Activated naive CD4-positive, alpha-beta T cell (primary cell): ENCODE data around the gene SMAD9.

Source experiments
- DNase-seq, 4 experiments: peaks; one replicate each; lab custom pipeline; 2025; lab: John Stamatoyannopoulos, UW

Gene SMAD9

DNA sequence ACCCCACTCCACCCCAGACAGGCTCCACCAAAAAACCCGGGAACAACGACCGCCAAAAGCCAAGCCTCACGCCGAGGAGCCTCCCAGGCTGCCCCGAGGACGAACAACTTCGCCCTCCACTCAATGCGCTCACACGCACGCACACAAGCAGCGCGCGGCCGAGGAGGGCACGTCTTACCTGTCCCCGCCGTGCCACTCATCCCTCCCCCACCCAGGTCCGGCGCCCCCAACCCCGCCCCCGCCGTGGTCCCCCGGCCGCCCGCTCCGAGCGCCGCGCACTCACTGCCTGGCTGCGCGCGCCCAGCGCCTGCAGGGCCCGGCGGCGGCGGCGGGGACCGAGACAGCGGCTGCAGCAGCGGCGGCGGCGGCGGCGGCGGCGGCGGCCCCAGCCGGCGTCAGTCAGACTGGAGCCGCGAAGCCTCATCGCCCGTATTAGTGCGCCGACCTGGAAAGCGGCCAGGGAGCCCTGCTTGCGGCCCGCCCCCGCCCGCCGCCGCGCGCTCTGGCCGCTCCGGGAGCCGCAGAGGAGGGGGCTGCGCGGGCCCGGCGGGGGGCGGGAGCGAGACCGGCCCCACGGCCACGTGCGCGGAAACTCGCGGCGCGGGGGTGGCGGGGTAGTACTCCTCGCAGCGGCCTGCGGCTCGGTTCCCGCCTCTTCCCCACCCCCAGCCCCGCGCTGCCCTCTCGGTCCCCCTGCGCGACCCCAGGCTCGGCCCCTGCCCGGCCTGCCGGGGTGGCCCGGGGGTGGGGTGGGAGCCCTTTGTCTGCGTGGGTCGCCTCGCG is at the start of gene SMAD9:
SMAD9 (minus strand) TSS at position 406 of the 783 bp plus-strand sequence. CDS start 40,549 bp downstream, outside the sequence.
- no peak for DNase-seq

DNA sequence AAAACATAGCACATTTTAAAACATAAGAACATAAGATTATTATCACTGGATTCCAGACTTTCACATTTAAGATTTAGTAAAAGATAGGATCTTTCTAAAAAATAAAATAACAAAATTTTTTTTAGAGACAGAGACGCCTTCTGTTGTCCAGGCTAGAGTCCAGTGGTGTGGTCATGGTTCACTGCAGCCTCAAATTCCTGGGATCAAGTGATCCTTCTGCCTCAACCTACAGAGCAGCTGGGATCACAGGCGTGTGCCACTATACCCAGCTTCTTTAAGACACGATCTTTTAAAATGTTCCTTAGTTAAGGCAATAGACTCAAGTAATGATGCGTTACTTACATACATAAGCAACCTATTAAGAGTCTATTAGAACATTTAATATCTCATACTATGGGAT is 46.4 kb upstream of the SMAD9 start:
- DNase-seq: no peak

DNA sequence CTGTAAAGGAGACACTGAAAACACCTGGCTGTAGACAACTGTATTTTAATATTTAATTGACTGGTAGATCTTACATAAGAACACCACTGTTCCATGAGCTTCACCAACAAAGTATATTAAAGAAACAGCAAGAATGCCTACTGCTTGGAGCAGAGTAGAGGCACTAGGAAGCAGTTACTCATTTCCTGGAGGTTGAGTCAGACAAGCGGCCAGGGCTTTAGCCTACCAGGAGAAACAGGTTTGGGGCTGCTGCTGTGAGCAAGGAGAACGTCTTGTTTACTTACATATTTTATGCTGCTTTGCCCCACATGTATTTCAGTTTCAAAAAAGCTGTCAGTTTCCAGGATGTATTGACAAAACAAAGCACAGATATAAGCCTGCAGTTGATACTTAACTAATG is 45.7 kb upstream of the SMAD9 start:
- DNase-seq: no peak

- DNase-seq: no peak
These were observed 39.5 kb upstream of the SMAD9 start for GRCh38 chr13:36959456-36960116.

- no peak for DNase-seq
These were observed 34.5 kb upstream of the SMAD9 start for GRCh38 chr13:36954542-36954941.

GRCh38 chr13:36950920-36951319 is 30.9 kb upstream of the SMAD9 start:
- no peak for DNase-seq

DNA sequence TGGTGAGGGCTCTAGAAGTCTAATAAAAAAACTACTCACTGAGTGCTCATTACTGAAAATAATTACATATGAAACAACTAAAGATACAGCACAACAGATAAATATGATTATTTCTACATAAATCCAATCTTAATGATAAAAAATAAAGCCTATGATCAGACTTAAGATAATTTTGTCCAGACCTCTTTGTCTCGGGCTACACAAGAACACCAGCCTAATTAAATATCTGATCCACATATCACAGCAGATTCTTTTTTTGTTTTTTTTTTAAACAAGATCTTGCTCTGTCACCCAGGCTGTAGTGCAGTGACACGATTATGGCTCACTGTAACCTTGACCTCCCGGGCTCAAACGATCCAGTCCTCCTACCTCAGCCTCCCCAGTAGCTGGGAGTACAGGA is 30.3 kb upstream of the SMAD9 start:
- DNase-seq: no peak

GRCh38 chr13:36945078-36945477 is 25.0 kb upstream of the SMAD9 start:
- no peak for DNase-seq

GRCh38 chr13:36925603-36926002 is 5.6 kb upstream of the SMAD9 start:
- no peak for DNase-seq

DNA sequence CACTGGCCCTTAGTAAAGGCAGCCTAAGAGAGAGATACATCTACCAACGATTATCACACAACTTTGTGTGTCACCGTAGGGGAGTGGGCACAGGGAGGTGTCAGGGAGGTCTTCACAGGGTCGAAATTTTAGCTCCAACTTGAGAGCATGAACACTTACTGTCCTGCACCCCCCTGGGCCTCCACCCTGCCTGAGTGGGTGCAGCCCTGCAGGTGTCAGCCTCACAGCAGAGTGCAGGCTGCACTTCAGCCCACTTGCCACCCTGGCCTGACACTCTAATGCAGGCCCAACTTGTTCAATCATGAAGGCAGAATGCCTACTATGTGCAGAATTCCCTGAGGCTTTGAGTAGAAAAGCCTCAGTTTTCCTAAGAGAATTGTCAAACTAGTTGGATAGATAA is 4.0 kb upstream of the SMAD9 start:
- no peak for DNase-seq

DNA sequence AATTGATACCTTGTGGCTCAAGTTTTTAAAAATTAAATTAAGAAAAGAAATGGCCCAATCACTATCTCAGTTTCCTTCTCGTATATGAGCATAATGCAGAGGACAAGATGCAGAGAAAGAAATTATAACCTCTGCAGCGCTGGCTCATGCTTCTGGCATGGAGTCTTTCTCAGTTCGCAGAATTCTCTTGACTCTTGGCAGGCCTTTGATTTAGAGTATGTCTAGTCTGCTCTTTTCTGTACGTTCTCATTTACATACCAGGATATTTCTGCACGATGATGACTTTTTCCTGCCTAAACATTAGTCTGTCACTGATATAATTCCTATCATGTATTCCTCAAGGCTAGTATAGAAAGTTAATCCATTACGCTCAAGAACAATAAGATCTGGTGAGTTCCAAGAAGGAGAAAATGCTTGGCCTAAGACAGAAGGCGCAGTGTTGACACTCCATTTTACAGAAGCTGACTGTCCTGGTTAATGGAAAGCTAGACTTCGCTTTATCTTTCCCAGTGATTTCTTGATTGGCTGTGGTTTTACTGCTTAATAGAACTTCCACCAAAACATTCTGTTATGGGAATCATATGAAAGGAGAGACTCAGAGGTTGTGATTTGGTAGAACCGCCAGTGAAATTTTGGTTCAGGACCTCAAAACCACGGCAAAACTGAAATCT is 1.7 kb upstream of the SMAD9 start:
- no peak for DNase-seq

DNA sequence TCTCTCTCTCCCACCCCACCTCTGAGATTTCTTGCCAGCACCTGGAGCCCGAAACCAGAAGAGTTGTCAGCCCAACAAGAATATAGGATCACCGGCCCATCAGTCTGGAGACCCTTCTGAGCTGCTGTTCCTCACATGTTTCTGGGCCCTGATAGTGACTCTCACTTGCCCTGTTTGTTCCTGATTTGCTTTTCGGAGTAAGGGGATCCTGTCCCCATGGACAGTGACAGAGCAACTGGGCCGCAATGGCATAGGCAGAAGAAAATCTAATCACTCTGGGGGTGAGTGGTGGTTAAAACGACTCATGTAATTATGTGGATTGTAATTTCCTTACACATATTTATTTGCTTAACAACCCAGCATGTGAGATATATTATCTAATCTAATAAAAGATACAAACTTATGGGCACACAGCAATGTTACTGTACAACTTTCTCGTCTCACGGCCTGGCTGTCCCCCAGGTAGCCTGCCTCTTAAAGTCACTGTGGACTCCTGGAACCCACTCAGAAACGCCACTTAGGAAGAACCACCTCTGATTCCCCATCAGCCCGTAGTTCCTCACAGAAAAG is 663 bp upstream of the SMAD9 start:
- no peak for DNase-seq

- no peak for DNase-seq
These were observed 736 bp downstream of the SMAD9 start for GRCh38 chr13:36919171-36919832.

DNA sequence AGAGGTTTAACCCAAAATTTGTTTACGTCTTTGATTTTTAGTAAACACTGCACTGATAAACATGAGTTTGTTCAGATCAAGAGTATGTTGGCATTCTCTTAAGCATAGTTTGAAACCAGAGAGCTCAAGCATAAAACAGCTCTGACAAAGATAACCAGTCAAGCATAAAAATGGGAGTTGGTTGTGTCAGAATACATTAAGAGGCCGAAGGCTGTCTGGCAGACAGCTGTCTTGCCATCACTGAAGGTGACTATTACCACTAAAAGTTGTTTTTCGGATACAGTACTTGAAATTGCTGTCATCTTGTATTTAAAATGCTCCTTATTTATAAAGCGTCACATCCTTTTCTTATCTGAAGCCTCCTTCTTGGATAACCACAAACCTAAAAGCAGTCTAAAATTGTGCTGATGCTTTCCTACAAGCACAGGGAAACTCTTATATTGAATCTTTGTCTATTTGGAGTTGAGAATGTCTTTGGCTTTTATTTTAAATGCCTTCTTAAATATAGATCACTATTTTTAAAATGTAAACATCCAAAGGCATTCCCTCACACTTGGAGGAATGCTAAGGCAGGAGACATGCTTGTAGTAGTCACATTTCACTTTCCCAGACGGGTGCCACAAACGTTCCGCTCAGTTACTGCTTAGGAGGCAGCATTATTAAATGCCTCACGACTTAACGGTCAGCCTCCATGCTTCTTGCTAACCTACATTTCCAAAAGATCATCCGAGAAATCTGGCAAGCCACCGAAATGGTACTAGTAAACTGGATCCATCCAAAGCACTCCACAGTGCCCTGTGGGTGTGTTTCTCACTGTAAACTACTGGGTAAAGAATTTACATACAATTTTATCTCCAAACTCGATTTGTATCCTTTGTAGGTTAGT is 1.5 kb downstream of the SMAD9 start:
- DNase-seq: no peak

DNA sequence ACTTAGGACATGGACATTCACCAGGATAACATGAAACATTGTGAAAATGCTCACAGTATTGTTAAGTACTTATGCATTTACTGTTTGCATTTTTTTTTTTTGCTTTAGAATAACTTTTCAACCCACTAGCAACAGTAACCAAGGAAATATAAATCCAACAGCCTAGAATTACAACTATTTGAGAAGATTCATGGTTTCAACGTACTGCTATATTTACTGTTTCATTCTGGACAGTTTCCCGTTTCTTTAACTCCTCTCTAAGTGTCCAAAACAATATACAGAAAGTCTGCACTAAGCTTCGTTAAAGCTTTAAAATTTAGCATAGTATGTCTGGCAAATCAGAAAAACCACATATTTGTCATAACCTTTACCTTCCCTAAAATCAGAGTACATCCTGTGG is 2.7 kb downstream of the SMAD9 start:
- no peak for DNase-seq

DNA sequence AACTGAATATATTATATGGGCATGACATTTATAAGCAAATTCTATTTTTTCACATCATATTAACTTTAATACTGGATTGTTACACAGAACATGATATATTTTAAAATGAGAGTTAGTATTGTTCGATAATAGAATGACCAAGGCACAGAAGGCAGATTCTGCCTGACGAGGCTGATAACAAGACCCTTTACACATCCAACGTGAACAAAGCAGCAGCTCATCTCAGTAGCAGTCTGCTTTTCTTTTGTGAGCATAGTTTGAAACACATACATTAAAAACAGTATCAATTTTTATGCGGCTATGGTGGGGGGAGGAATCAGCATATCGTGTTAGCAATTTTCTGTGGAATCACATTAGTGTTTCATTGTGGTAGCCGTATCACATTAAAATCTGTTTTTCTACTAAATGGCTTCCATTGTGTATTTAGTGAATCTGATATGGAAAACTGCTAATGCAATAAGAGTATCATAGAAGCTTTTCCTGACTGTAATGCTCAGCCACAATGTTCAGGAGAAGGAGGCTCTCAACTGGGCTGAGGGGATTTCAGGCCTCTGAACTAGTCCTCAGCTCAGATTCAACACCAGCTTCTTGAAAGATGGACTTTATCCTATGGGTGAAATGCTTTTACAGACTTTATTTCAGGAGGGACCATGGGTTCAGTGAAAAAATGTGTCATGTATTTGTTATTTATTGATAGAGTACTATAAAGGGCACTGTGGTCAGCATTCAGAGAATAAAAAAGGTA is 4.0 kb downstream of the SMAD9 start:
- no peak for DNase-seq

DNA sequence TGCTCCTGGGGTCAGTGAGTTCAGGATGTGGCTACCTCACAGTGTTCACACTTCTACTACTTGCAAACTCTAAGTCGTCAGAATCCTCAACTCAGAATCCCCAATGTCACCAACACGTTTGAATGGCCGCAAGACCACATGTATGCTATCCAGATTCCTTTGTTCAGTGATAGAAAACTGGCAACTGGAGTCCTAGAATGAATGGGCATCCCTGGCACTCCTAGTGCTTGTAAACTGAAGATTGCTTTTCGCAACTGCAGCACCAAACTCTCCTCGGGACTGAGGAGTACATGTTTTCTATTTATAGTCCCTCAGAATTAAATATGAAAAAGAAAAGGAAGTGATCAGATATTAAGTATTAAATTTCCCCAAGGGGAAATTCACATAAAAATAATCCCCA is 4.9 kb downstream of the SMAD9 start:
- no peak for DNase-seq

- no peak for DNase-seq
These were observed 5.4 kb downstream of the SMAD9 start for GRCh38 chr13:36914648-36915047.

DNA sequence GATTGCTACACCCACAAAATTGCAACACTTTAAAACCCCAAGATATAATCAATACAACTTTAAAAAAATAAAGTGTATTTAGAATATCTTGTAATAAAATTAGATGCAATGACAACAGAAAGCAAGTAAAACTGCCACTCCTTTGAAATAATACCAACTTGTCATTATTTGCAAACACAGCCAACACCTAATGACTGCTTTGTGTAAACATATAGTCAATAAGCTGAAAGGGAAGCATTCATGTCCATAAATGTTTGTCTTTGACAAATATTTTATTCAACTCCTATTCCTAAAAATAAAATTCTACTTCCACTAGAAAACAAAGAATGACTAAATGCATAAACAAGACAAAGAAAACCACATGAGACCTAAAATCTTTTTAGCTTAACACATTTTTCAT is 6.6 kb downstream of the SMAD9 start:
- no peak for DNase-seq

DNA sequence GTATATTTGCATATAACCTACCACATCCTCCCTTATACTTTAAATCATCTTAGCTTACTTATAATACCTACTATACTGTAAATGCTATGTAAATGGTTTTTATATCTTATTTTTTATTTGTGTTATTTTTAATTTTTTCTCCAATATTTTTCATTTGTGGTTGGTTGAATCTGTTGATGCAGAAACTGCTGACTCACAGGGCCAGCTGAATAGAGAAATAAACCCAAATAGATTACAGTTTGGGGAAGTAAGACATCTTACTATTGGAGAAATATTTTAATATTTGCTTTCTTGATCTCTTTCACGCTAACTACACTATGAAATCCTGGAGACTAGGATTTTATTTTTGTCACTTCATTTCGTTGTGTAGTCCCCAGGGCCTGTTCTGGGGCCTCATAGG is 7.1 kb downstream of the SMAD9 start:
- no peak for DNase-seq

DNA sequence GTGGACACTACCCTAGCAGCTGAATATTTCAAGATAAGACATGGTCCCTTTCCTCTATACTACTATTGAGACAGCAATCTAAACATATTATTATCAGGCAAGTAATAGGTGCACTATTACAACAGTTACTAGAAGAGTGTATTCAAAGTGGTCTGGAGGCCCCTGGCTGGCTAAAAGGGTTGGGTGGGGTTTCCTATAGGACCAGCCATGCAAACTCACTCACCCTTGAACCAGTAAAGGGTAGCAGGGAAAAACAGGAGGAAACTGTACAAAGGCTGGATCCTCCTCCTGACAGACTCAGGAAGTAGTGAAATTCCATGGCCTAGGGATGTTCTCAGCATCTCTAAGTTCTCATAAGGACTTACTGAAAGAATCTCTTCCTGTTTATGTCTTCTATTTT is 7.7 kb downstream of the SMAD9 start:
- DNase-seq: no peak
